HEK293 (cell line): ENCODE results near the gene MRTFB.
"Not testable (repeated sequence)": the region's sequence is repeated elsewhere in the genome, so short reads cannot be mapped to it uniquely, and the experiment has no call there.

Experiments
- CTCF ChIA-PET: fragments of 350-600 bp; formaldehyde crosslinking; extraction: SDS; loops from one replicate; lab custom pipeline; 2021; ENCODE audit warnings: antibody characterized with exemption; lab: Yijun Ruan, JAX
- POLR2A ChIA-PET: fragments of 300-600 bp; formaldehyde crosslinking; extraction: SDS; loops from one replicate; lab custom pipeline; 2020; ENCODE audit warnings: antibody characterized with exemption, inconsistent platforms; lab: Yijun Ruan, JAX
- H3K27ac ChIP-seq: fragments of 200-500 bp; sonication (Bioruptor generic); 2 replicates; pipeline ENCODE4 v1.5.1; 2014; ENCODE audit warnings: low read depth, low read length, control low read depth, inconsistent platforms; ENCODE audit errors: extremely low read depth
- H3K36me3 ChIP-seq, 2 experiments: fragments of 200-500 bp in 1 of 2; sonication (Bioruptor generic) in 1 of 2; 1 replicate in 1 of 2; 2 replicates in 1 of 2; pipeline ENCODE4 v1.5.1; 2014 to 2017; ENCODE audit warnings: inconsistent platforms in 2 of 2, low read length in 2 of 2; ENCODE audit not compliant: control insufficient read depth in 2 of 2, insufficient read depth in 1 of 2
- H3K4me1 ChIP-seq: fragments of 200-500 bp; sonication (Bioruptor generic); 2 replicates; pipeline ENCODE4 v1.5.1; 2014; ENCODE audit warnings: mild to moderate bottlenecking, low read length, inconsistent platforms; ENCODE audit not compliant: control insufficient read depth, insufficient read depth
- H3K4me3 ChIP-seq: 2 replicates; pipeline ENCODE4 v1.5.1; 2011; ENCODE audit warnings: low read depth, mild to moderate bottlenecking, control low read depth, low read length, moderate library complexity
- H3K9me3 ChIP-seq: fragments of 200-500 bp; sonication (Bioruptor generic); 2 replicates; pipeline ENCODE4 v1.5.1; 2014; ENCODE audit warnings: low read depth, low read length, inconsistent platforms; ENCODE audit not compliant: control insufficient read depth, insufficient read depth
- BCL11A ChIP-seq: fragments of 450-650 bp; formaldehyde crosslinking; IDR thresholded peaks from 2 replicates; pipeline ENCODE4 v1.5.1; 2016; ENCODE audit warnings: low read depth, missing biosample characterization, missing genetic modification characterization
- GLI4 ChIP-seq: fragments of 450-650 bp; formaldehyde crosslinking; IDR thresholded peaks from 2 replicates; pipeline ENCODE4 v1.5.1; 2016; ENCODE audit warnings: missing biosample characterization, missing genetic modification characterization
- GLIS2 ChIP-seq: fragments of 450-650 bp; formaldehyde crosslinking; IDR thresholded peaks from 2 replicates; pipeline ENCODE4 v1.5.1; 2016; ENCODE audit warnings: missing biosample characterization, missing genetic modification characterization
- OSR2 ChIP-seq: fragments of 450-650 bp; formaldehyde crosslinking; IDR thresholded peaks from 2 replicates; pipeline ENCODE4 v1.5.1; 2016; ENCODE audit warnings: missing biosample characterization, missing genetic modification characterization
- ZBTB17 ChIP-seq: fragments of 450-650 bp; formaldehyde crosslinking; IDR thresholded peaks from 2 replicates; pipeline ENCODE4 v1.5.1; 2016; ENCODE audit warnings: missing biosample characterization, missing genetic modification characterization
- ZNF140 ChIP-seq: fragments of 450-650 bp; formaldehyde crosslinking; IDR thresholded peaks from 2 replicates; pipeline ENCODE4 v1.5.1; 2016; ENCODE audit warnings: missing biosample characterization, missing genetic modification characterization
- ZNF169 ChIP-seq: fragments of 450-650 bp; formaldehyde crosslinking; IDR thresholded peaks from 2 replicates; pipeline ENCODE4 v1.5.1; 2016; ENCODE audit warnings: missing biosample characterization, missing genetic modification characterization
- ZNF18 ChIP-seq: fragments of 450-650 bp; formaldehyde crosslinking; IDR thresholded peaks from 2 replicates; pipeline ENCODE4 v1.5.1; 2016; ENCODE audit warnings: missing biosample characterization, missing genetic modification characterization
- ZNF2 ChIP-seq: fragments of 450-650 bp; formaldehyde crosslinking; IDR thresholded peaks from 2 replicates; pipeline ENCODE4 v1.5.1; 2016; ENCODE audit warnings: missing biosample characterization, missing genetic modification characterization
- ZNF223 ChIP-seq: fragments of 450-650 bp; formaldehyde crosslinking; IDR thresholded peaks from 2 replicates; pipeline ENCODE4 v1.5.1; 2016; ENCODE audit warnings: missing biosample characterization, missing genetic modification characterization
- ZNF239 ChIP-seq: fragments of 450-650 bp; formaldehyde crosslinking; IDR thresholded peaks from 2 replicates; pipeline ENCODE4 v1.5.1; 2016; ENCODE audit warnings: missing biosample characterization, missing genetic modification characterization
- ZNF501 ChIP-seq: fragments of 450-650 bp; formaldehyde crosslinking; IDR thresholded peaks from 2 replicates; pipeline ENCODE4 v1.5.1; 2016; ENCODE audit warnings: missing biosample characterization, missing genetic modification characterization
- ZNF600 ChIP-seq: fragments of 450-650 bp; formaldehyde crosslinking; IDR thresholded peaks from 2 replicates; pipeline ENCODE4 v1.5.1; 2016; ENCODE audit warnings: missing biosample characterization, missing genetic modification characterization
- ZNF610 ChIP-seq: fragments of 450-650 bp; formaldehyde crosslinking; IDR thresholded peaks from 2 replicates; pipeline ENCODE4 v1.5.1; 2016; ENCODE audit warnings: missing biosample characterization, missing genetic modification characterization, borderline replicate concordance
- ZNF626 ChIP-seq: fragments of 450-650 bp; sonication (Bioruptor Pico); formaldehyde crosslinking; IDR thresholded peaks from 2 replicates; pipeline ENCODE4 v1.5.1; 2018; ENCODE audit warnings: missing biosample characterization, missing genetic modification characterization, inconsistent platforms
- ZNF830 ChIP-seq: fragments of 450-650 bp; IDR thresholded peaks from 2 replicates; pipeline ENCODE4 v1.5.0; 2018; ENCODE audit warnings: missing biosample characterization, missing genetic modification characterization, low read depth, mild to moderate bottlenecking, moderate library complexity
- TF ChIP-seq, protein P1 (sequence below): fragments of 450-650 bp; formaldehyde crosslinking; IDR thresholded peaks from 2 replicates; pipeline ENCODE4 v1.5.1; 2016; ENCODE audit warnings: missing biosample characterization, missing genetic modification characterization
- TF ChIP-seq, protein P2 (sequence below): fragments of 450-650 bp; formaldehyde crosslinking; IDR thresholded peaks from 2 replicates; pipeline ENCODE4 v1.5.1; 2016; ENCODE audit warnings: missing biosample characterization, missing genetic modification characterization, low read depth

Gene MRTFB

GRCh38 chr16:14070877-14071575, at the start of gene MRTFB (continued):
- TF ChIP-seq, protein P1, sequence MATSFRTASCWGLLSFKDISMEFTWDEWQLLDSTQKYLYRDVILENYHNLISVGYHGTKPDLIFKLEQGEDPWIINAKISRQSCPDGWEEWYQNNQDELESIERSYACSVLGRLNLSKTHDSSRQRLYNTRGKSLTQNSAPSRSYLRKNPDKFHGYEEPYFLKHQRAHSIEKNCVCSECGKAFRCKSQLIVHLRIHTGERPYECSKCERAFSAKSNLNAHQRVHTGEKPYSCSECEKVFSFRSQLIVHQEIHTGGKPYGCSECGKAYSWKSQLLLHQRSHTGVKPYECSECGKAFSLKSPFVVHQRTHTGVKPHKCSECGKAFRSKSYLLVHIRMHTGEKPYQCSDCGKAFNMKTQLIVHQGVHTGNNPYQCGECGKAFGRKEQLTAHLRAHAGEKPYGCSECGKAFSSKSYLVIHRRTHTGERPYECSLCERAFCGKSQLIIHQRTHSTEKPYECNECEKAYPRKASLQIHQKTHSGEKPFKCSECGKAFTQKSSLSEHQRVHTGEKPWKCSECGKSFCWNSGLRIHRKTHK, result no peak
- TF ChIP-seq OSR2 (tag by site-specific recombination) (no peak), ZBTB17 (tag by site-specific recombination) (peak; percentile 70), GLI4 (tag by site-specific recombination) (no peak), GLIS2 (tag by site-specific recombination) (peak; percentile 58)

DNA sequence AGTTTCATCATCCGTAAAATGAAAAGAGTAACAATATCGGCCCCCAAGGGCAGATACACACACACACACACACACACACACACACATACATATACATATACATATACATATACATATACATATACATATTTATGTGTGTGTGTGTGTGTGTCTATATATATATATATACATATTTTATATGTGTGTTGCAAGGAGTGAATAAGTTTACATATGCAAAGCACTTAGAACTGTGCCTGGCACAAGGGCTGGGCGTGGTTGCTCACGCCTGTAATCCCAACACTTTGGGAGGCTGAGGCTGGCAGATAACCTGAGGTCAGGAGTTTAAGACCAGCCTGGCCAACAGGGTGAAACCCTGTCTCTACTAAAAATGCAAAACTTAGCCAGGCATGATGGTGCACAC, 47.6 kb upstream of the MRTFB start:
- H3K36me3 ChIP-seq, H3K4me3 ChIP-seq, H3K9me3 ChIP-seq, H3K27ac ChIP-seq, H3K4me1 ChIP-seq, POLR2A ChIA-PET: not testable (repeated sequence)
- CTCF ChIA-PET, result interaction anchor here (1.0 to 1.2 kb wide), 2 partner anchors 19 to 91 kb away, joined by 4 read pairs; no protein-coding TSS in a partner anchor

- Histone ChIP-seq H3K9me3 (no peaks in the 10 kb centered on the region), H3K36me3 (no peaks in the 10 kb centered on the region), H3K4me3 (no peak overlapping the region), H3K4me1 (no peaks in the 10 kb centered on the region), H3K27ac (no peak overlapping the region)
- TF ChIP-seq, protein P2, sequence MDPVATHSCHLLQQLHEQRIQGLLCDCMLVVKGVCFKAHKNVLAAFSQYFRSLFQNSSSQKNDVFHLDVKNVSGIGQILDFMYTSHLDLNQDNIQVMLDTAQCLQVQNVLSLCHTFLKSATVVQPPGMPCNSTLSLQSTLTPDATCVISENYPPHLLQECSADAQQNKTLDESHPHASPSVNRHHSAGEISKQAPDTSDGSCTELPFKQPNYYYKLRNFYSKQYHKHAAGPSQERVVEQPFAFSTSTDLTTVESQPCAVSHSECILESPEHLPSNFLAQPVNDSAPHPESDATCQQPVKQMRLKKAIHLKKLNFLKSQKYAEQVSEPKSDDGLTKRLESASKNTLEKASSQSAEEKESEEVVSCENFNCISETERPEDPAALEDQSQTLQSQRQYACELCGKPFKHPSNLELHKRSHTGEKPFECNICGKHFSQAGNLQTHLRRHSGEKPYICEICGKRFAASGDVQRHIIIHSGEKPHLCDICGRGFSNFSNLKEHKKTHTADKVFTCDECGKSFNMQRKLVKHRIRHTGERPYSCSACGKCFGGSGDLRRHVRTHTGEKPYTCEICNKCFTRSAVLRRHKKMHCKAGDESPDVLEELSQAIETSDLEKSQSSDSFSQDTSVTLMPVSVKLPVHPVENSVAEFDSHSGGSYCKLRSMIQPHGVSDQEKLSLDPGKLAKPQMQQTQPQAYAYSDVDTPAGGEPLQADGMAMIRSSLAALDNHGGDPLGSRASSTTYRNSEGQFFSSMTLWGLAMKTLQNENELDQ (tag by site-specific recombination), result no peak
- no peak for TF ChIP-seq ZNF18 (tag by site-specific recombination)
- TF ChIP-seq ZNF239 (tag by site-specific recombination), result no peak
- no peak for TF ChIP-seq ZNF600 (tag by site-specific recombination)
- no peak for TF ChIP-seq ZNF501
- TF ChIP-seq BCL11A (tag by site-specific recombination), result no peak
- no peak for TF ChIP-seq ZNF169
- no peak for TF ChIP-seq ZNF223
- no peak for TF ChIP-seq ZNF626 (tag by site-specific recombination)
- TF ChIP-seq, protein P1, result no peak
- no peak for TF ChIP-seq ZNF140
- TF ChIP-seq ZNF610 (tag by site-specific recombination), result no peak
- TF ChIP-seq ZNF830, result no peak
- no peak for TF ChIP-seq ZNF2 (tag by site-specific recombination)
- POLR2A ChIA-PET, result no interaction called here
- CTCF ChIA-PET, result interaction anchor here (1.2 kb wide), 1 partner anchor 19 kb away, joined by 4 read pairs; no protein-coding TSS in a partner anchor
Measured at GRCh38 chr16:14024283-14024682, 46.8 kb upstream of the MRTFB start.
